ENCODE measurements around the gene ATP5F1B. TPM values are rescaled to one million over a fixed set of nuclear protein-coding genes. Genes with fewer than 3 reads are reported as not detected.
A peak's percentile ranks its signal among the peaks of the same experiment; 100 is the strongest.

ATP5F1B gene
- total and polyA plus RNA-seq, 2 of the 13 experiments (the other 11 are each of a cell fraction or from before 2014, with no cell fraction given): 1,051 to 1,180 TPM

DNA sequence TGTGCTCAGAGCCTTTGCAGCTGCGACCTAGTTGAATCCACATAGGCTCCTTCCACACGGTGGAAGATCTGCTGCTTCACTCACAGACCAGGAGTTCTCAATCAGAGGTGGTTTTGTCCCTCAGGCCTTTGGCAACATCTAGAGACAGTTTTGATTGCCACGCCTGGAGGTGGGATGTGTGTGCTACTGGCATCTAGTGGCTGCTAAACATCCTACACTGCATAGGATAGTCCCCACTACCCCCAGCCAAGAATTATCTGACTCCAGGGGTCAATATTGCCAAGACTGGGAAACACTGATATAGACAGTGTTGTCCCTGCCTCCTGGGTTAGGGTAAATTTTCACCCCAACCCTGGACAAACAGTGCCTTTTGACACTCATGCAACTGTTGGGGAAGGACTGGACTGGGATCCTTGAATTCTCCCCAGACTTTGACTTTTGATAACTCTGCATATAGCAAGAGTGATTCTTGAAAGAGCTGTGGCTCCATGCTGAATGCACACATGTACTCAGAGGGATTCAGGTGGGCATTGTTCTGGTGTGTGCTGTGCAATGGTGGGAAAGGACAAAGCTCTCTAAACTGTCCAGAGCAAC is 55.5 kb downstream of the ATP5F1B start (continued):
- TF ChIP-seq ZNF672 (CRISPR knock-in tag; IDR thresholded peaks at IDR 0.05) (no peak), RAD21 (CRISPR knock-in tag; IDR thresholded peaks at IDR 0.05) (peak; percentile 21; the same call in 1 of the 2 replicates), ZNF17 (CRISPR knock-in tag; IDR thresholded peaks at IDR 0.05) (no peak), SMC3 (IDR thresholded peaks at IDR 0.05; ENCODE audit: low read length) (peak; percentile 57; the same call in 1 of the 2 replicates), STAG1 (CRISPR knock-in tag; IDR thresholded peaks at IDR 0.05) (peak; percentile 57), SPEN (CRISPR knock-in tag; IDR thresholded peaks at IDR 0.05; ENCODE audit: low read depth) (0 out of 2 replicates have a peak, but pooled peaks have one; percentile 22), BRCA1 (CRISPR knock-in tag; IDR thresholded peaks at IDR 0.05) (no peak), TBX2 (CRISPR knock-in tag; IDR thresholded peaks at IDR 0.05; ENCODE audit: borderline replicate concordance) (no peak)

DNA sequence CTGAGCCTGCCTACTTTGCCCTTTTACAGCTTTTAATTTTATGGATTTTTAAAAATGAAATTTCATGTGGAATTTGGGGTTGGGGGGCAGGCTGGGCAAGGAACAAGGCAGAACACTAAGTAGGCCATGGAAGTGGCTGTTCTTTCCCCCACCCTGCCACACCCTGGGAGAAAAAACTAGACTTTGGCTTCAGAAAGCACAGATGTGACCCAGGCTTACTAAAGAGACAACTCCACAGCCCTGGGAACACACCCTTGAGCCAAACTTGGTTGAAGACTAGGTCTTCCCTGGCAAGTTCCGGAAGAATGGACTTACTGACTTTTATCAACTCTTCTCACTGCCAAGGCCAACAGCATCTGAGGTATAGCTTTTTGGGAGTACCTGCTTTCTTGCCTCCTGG is 56.0 kb downstream of the ATP5F1B start:
- Histone ChIP-seq H4K20me1 (ENCODE audit: insufficient read depth, low read length) (no peaks in the 10 kb centered on the region), H3K79me2 (ENCODE audit: insufficient read depth, low read length) (no peaks in the 10 kb centered on the region), H3K9ac (ENCODE audit: insufficient read depth, low read depth, low read length) (no peak overlapping the region), H3K27ac (ENCODE audit: extremely low read length, insufficient read depth, low read length) (no peak overlapping the region), H2AFZ (ENCODE audit: low read length) (no peak overlapping the region), H3K4me1 (ENCODE audit: insufficient read depth, low read length) (no peaks in the 10 kb centered on the region), H3K4me3 (replicated peaks in 1 of 3; ENCODE audit: insufficient read depth in 1 of 3, low read depth in 2 of 3, low read length in 3 of 3) (no peak overlapping the region), H3K27me3 (ENCODE audit: control insufficient read depth in 1 of 2, insufficient read depth in 2 of 2, low read length in 2 of 2) (no peaks in the 10 kb centered on the region), H3K36me3 (replicated peaks in 1 of 2; ENCODE audit: control insufficient read depth in 1 of 2, insufficient read depth in 2 of 2, low read length in 2 of 2) (no peaks in the 10 kb centered on the region; a peak in 1 of 5 replicates), H3K4me2 (ENCODE audit: low read depth, low read length) (no peak overlapping the region), H3K9me3 (ENCODE audit: low read length) (no peaks in the 10 kb centered on the region)
- in situ Hi-C loops (cut with HindIII; ENCODE audit: extremely low pct_ligation_motif_present, low pct_unique_long_range_greater_than_20kb) (no loop called here), intact Hi-C loops (cut with micrococcal nuclease; ENCODE audit: unreplicated experiment) (loop anchor here (1.0 kb wide), 1 partner anchor 76 kb away; no protein-coding TSS in a partner anchor)
- ATAC-seq: no peak
- ChIA-PET POLR2A (no interaction called here), CTCF (ENCODE audit: low intra/inter-chr PET ratio, low total read pairs) (no interaction called here)
- no CpG with 5 or more reads among the region's 1 CpG for WGBS (ENCODE audit: low lambda C conversion rate)
- DNase-seq (ENCODE audit: low spot score): no peak
- FAIRE-seq: no peak
- no TSS peak for BruUV-seq (replicated peaks)
- TF ChIP-seq, protein P1, sequence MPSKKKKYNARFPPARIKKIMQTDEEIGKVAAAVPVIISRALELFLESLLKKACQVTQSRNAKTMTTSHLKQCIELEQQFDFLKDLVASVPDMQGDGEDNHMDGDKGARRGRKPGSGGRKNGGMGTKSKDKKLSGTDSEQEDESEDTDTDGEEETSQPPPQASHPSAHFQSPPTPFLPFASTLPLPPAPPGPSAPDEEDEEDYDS (CRISPR knock-in tag; IDR thresholded peaks at IDR 0.05): no peak
- TF ChIP-seq, protein P2, sequence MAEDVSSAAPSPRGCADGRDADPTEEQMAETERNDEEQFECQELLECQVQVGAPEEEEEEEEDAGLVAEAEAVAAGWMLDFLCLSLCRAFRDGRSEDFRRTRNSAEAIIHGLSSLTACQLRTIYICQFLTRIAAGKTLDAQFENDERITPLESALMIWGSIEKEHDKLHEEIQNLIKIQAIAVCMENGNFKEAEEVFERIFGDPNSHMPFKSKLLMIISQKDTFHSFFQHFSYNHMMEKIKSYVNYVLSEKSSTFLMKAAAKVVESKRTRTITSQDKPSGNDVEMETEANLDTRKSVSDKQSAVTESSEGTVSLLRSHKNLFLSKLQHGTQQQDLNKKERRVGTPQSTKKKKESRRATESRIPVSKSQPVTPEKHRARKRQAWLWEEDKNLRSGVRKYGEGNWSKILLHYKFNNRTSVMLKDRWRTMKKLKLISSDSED (CRISPR knock-in tag; IDR thresholded peaks at IDR 0.05): no peak
- TF ChIP-seq ZNF143 (CRISPR knock-in tag; IDR thresholded peaks at IDR 0.05) (no peak), ZSCAN31 (CRISPR knock-in tag; IDR thresholded peaks at IDR 0.05; ENCODE audit: low read depth) (no peak), ZNF451 (CRISPR knock-in tag; IDR thresholded peaks at IDR 0.05) (no peak), ZNF292 (CRISPR knock-in tag; IDR thresholded peaks at IDR 0.05; ENCODE audit: borderline replicate concordance, low read depth) (no peak), RELA (CRISPR knock-in tag; IDR thresholded peaks at IDR 0.05) (no peak)
- TF ChIP-seq, protein P3, sequence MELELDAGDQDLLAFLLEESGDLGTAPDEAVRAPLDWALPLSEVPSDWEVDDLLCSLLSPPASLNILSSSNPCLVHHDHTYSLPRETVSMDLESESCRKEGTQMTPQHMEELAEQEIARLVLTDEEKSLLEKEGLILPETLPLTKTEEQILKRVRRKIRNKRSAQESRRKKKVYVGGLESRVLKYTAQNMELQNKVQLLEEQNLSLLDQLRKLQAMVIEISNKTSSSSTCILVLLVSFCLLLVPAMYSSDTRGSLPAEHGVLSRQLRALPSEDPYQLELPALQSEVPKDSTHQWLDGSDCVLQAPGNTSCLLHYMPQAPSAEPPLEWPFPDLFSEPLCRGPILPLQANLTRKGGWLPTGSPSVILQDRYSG (CRISPR knock-in tag; IDR thresholded peaks at IDR 0.05): no peak
- TF ChIP-seq, protein P4, sequence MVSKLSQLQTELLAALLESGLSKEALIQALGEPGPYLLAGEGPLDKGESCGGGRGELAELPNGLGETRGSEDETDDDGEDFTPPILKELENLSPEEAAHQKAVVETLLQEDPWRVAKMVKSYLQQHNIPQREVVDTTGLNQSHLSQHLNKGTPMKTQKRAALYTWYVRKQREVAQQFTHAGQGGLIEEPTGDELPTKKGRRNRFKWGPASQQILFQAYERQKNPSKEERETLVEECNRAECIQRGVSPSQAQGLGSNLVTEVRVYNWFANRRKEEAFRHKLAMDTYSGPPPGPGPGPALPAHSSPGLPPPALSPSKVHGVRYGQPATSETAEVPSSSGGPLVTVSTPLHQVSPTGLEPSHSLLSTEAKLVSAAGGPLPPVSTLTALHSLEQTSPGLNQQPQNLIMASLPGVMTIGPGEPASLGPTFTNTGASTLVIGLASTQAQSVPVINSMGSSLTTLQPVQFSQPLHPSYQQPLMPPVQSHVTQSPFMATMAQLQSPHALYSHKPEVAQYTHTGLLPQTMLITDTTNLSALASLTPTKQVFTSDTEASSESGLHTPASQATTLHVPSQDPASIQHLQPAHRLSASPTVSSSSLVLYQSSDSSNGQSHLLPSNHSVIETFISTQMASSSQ (IDR thresholded peaks at IDR 0.05; ENCODE audit: low read depth): no peak
- TF ChIP-seq, protein P4 (CRISPR knock-in tag; IDR thresholded peaks at IDR 0.05; ENCODE audit: borderline replicate concordance): no peak

Data from HepG2 (cell line).